GM18502 (cell line): ENCODE data around the gene MRPL36.
A peak's percentile ranks its signal among the peaks of the same experiment; 100 is the strongest.

Source experiments
- ATAC-seq: cut with Tn5 transposase; IDR thresholded peaks from one replicate; pipeline ENCODE4 v1.9.1; 2021; ENCODE audit warnings: mild to moderate bottlenecking; ENCODE audit not compliant: unreplicated experiment, poor library complexity

MRPL36 gene

DNA sequence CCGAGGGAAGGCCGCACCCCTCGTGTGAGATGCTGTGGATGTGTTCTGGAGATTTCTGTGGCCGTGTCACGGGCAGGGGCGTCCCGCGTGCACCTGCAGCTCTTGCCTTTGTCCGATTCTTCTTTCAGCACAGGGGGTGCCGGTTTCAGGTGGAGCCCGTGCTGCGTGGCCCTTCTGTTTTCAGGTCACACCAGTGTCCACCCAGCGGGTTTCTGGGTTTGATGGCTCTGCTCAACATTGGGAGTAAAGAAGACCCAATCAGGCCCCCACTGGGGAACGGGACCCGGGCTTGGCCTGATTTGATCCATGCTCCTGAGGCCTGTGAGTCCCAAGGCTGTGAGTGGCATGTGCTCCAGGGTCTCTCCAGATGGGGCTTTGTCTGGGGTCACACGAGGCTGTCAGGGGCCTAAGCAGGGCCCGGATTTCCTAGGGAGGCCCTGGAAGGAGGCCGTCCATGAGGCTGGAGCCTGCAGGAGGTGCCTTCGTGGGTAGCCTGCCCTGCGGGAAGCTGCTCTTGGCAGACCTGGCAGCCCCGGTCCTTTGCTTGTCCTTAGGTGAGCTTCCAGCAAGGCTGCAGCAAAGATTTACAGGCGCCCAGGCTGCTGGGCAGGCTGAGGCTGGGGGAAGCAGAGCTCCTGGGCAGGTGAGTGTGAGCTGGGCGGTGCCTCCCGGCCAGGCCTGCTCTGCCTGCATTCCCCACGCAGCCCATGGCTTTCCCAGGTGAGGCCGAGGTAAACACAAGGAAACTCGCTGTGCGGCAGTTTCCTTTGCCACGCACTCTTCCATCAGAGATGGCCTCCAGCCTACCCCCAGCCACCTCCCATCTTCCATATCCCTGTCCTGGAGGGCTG, 12.8 kb downstream of the MRPL36 start:
- no peak for ATAC-seq

DNA sequence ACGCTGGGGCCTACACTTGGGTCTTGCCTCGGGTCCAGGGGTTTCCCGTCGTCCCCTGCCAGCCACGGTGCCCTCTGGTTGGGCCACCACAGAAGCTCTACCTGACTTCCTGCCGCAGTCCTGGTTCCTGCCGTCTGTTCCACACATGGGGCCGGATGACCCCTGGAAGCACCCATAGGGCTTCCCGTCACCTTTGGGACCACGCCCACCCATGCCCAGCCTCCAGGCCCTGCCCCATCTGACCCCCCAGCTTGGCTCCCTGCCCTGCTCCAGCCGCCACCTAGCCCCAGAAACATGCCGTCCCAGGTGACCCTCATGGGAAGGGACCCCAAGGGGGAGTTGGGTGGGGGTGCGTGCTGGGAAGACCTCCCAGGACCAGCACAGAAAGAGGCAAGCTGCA, 13.7 kb downstream of the MRPL36 start:
- no peak for ATAC-seq

DNA sequence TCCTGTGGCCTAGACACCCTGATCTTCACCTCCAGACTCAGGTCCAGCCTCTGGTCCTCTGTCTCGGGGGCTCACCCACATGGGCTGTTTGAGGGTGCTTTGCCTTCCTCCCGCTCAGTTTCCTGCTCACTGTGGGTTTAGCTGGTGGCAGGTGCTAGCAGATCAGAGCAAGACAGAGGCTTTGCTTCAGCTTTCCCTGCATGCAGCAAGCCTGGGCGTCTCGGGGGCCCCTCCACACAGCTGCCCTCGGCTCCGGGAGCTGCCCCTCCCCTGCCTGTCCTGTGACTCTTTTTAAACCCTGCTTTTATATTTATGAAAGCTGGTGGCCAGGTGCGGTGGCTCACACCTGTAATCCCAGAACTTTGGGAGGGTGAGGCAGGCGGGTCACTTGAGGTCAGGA, 14.6 kb downstream of the MRPL36 start:
- no peak for ATAC-seq

- ATAC-seq: no peak
These were observed 15.2 kb downstream of the MRPL36 start for GRCh38 chr5:1784197-1785050.

DNA sequence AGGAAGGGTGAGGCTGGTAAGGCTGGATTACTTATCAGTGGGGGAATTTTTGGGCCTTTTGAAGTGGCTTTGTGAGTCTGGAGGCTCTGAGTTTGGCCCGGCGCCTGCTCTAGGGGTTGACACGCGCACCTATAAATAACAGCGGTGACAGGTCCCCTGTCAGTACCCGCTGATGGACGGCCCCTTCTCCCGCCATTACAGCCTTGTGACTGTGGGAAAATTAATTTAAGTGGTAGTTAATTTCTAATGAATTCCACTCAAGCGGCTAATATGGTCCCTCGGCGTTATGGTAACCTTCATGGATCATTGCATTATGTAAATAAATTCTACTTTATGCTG, 16.5 kb downstream of the MRPL36 start:
- peak; percentile 86 for ATAC-seq

DNA sequence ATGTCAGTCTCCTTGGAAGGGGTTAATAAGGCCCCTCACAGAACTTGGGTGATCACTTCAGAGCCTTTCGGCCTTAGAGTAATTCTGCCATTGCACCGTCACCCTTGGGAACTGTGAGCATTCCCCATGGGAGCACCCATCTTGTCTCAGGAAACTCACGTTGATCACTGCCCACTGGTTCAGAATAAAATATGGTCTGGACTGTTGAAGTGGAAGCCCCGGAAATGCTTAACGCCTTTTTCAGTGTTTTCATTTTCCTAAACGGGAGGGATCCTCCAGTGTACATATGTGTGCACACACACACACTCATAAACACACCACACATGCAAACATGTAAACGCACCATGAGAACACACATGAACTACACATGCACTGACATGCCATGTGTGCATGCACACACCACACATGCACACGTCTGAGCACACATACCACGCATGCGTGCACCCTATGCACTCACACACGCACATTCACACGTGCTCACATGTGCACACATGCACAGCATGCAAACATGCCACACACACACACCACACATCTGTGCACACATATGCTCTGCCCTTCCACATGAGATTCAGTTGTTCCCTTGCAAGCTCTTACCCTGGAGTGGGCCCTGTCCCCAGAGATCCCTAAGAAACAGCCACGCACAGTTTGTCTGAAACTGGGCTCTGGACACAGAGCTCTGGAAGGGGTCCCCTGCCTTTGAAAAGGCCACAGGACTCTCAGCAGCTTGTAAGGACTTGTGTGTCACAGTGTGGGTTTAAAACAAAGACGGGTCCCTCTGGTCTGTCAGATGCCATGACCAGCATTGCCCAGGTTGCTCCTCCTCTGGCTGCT, 17.0 kb downstream of the MRPL36 start:
- peak; percentile 11 for ATAC-seq

DNA sequence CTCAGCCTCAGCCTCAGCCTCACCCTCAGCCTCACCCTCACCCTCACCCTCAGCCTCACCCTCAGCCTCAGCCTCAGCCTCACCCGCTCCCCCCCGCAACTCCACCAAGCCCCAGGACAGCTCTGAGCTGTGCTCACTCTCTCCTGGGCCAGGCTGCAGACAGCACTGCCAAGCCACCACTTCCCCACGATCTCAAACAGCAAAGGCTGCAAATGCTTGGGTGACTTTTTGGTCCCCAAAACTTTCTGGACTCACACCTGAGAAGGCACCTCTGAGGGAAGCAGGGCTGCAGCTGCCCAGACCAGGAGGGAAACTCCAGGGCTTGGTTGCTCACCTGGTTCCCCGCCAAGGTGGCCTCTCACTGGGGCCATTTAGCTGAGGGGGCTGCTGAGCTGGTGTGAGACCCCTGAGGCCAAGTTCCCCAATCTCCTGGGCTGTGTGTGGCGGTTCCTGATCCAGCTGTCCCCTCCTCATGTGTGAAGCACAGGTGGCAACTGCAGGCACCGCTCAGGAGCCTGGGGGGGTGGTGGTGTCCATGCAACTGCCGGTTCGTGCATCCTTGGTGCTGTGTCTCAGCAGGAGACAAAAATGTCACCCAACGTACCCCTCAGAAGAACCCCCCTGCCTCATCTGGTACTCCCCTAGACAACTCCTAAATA, 17.8 kb downstream of the MRPL36 start:
- ATAC-seq: no peak

- ATAC-seq: no peak
These were observed 18.5 kb downstream of the MRPL36 start for GRCh38 chr5:1781107-1781506.

DNA sequence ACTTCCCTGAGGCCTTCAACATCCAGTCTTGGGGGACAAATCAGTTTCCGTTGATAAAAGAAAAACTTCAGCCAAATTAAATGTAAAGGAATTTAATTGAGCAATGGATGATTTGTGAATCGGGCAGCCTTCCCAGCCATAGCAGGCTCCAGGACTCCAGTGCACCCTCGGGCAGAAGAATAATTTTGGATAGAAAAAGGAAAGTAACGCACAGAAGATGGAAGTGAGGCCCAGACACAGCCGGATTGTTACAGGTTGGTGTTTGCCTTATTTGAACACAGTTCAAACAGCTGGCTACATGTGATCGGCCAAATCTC, 19.1 kb downstream of the MRPL36 start:
- ATAC-seq: no peak

DNA sequence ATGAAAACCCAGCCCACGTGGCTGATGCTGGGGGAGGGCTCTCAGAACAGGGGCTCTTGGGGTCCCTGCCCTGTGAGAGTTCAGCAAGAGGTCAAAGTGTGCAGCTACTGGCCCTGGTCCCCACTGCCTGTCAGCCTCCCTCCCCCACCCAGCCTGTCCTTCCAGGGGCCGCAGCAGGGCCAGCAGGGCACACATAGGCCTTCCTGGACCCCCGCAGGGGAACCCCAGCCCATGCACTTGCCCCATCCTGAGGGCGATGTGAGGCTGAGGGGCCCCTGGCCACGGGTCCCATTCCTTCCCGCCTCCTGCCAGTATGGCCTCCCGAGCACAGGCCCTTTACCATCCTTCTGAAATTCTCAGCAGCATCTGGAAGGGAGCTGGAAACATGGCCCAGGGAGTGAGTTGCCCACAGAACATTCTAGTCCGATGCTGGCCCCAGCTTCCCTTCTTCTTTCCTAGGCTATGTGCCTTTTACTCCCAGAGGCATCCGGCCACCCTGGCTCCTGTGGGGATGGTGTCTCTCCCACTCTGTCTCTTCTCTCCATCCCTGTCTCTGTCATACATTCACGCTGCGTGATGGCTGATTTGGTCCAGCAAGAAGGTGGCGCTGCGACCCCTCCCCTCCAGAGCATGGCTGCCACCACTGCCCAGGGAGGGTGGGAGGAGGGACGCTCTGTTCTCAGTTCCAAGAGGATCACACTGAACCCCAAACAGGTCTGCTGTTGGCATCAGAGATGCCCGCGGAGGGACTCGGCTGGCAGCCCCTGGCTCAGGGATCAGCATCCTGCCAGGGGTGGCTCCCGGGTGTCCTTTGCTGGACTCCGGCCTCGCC, 19.6 kb downstream of the MRPL36 start:
- no peak for ATAC-seq

DNA sequence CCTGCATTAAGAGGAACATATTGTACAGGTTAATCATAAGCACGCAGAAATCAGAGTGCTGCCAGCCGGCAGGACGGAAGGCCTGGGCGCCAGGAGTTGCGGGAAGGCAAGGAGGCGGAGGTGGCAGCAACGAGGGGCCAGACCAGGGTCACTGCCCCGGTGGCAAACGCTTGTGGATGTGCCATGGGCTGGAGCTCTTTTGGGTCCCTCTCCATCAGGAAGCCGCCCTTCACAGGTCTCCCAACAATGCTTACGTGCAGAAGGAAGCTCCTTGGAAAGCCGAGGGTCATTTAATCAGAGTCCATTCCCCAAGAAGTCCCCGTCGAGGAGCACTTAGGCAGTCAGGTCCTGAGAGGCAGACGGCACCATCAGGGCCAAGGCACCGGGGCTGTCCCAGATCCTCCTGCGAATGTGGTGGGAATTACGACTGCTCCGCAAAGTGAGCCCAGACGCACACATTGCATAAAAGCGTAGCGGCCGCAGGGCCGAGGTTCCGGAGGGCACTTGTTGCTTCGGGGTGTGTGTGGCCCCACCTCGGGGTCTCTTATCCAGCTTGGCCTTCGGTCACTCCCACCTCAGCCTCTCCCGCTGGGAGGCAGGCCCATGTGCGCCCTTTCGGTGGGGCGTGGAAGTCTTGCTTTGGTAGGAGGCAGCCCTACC, 20.5 kb downstream of the MRPL36 start:
- no peak for ATAC-seq

DNA sequence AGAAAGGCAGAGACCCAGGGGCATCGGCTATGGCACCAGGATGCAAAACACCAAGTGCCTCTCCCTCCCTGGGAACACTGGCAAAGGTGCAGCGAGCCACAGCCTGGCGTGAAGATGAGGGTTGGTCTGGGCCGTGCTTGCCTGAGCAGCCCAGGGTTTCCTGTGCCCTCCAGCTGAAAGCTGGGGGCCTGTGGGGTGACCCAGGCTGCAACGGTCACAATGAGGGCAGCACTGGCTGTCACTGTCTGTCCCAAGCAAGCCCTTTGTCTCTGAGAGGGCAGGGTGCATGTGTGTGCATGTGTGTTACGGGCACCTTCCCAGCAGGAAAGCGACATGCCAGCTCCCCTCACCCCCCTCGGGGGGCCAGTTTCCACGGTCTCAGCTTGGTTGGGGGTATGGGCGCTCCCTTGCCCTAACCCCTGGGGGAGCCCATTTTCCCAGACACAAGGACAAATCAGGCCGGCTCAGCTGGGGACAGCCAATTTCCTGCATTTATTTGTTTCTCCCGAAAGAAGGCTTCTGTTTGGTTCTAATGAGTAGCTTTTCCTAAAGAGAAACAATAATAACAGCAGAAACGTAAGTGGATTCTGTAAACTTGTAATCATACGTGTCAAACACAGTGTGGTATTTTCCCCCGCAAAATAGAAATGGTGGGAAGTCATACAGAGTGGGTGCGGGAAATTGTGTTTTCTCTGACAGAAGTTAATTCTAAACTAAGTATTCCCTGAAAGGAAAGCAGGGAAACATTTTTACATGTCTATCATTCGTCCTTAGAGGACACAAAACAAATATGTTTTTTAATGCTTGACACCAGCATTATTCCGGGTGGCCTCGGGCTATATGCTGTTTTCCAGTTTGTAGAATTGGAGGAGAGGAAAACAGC, 21.3 kb downstream of the MRPL36 start:
- no peak for ATAC-seq

- no peak for ATAC-seq
These were observed 22.1 kb downstream of the MRPL36 start for GRCh38 chr5:1777281-1778137.

DNA sequence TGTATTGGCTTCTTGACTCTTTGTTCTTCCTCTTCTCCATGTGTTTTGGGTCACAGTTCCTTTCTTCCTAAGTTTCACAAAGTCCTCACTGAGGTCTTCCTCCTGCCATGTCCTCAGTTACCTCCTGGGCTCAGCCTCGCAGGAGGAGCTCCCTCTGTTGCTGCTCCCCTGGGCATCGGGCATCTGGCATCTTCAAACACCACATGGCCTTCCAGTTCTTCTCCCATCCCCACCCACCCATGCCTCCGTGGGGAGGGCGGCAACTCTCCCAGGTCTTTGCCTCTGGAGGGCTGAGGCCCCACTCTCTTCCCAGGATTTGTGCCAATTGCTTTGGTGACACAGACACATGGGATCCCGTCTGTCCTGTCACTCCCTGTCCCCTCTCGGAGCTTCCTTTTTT, 22.8 kb downstream of the MRPL36 start:
- no peak for ATAC-seq

DNA sequence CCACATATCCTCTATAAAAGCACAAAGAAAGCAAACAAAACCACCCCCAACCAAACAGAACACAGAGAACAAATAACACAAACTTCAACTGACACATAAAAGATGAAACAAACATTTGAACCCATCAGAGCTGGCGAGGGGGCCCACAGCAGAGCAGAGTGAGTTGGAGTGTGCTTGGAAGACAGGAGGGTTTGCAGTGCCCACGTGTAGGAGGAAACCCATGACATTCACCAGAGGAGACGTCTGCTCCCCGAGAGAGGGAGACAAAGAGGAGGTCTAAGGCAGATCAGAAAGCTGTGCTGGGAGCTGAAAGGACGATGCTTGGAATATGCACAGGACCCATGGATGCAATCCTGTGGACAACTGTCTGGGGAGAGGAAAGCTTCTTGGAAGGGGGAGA, 27.0 kb downstream of the MRPL36 start:
- ATAC-seq: peak; percentile 80

- ATAC-seq: no peak
These were observed 28.2 kb downstream of the MRPL36 start for GRCh38 chr5:1771149-1772065.
